NCI-H446 treated with DMSO at 0.1 percent for 48 hours (cell line): ENCODE measurements around the gene OSCP1.

ENCODE experiments used
- DNase-seq: peaks from one replicate; lab custom pipeline; 2025; lab: John Stamatoyannopoulos, UW

The OSCP1 gene

GRCh38 chr1:36401602-36402503, 48.4 kb downstream of the OSCP1 start:
- DNase-seq: no peak

- no peak for DNase-seq
Observed at GRCh38 chr1:36400825-36401601, 49.2 kb downstream of the OSCP1 start.

- no peak for DNase-seq
Observed at GRCh38 chr1:36400514-36400824, 49.8 kb downstream of the OSCP1 start.

DNA sequence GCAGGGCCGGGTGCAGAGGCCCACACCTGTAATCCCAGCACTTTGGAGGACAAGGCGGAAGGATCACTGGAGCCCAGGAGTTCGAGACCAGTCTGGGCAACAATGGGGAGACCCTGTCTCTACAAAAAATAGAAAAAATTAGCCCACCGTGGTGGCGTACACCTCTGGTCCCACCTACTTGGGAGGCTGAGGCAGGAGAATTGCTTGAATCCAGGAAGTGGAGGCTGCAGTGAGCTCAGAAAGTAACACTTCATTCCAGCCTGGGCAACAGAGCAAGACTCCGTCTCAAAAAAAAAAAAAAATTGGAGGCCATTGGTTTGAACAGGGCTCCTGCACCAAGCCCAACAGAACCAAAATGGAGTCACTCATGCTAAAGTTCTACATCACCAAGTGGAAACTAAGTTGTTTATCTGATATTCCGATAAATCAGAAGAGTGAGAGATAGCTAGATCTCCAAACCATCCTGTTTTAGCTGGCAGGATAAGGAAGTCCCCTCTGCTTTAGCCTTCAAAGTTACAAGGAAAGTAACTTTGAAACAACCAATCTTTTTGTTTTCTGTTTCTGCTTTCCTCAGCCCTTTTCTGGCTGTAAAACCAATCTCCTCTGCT, 51.8 kb downstream of the OSCP1 start:
- no peak for DNase-seq

DNA sequence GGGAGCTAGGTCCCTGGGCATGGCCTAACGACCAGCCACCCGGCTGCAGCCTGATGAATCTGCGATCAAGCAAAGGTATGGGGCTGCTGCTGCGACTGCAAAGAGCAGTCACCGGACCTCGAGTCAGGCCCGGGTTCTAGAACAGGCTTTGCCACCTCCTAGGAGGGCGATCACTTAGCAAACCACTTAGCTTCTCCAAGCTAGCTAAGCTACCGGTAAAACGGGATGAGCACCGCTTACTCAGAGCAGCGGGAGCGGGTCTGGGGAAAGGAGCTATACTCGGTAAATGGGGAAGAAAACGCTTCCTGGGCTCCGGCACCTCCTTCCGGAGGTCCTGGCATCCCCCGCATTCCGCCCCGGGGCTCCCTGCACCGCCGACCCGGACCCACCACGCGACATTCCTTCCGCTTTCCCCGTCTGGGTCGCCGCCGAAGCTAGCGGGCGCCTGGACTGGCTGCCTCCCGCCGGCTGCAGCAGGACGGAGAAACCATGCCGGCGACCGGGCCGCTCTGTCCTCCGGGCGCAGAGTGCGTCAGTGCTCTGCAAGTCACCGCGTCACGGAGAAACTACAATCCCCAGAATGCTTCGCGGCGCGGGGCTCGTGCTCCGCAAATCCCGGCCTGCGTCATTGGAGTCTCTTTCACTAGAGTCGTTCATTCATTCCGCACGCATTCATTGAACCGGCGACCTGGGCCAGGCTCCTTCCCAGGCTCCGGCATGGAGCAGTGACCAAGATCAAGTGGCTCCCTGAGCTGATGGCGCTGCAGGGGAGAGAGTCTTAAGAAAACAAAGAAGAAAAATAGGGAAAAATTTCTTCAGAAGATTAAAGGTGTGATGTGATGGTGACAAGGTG, 52.6 kb downstream of the OSCP1 start, which contains the start of gene LSM10:
LSM10 (minus strand) TSS at position 531 of the 853 bp plus-strand sequence. CDS start 3,779 bp downstream, outside the sequence.
- DNase-seq: peak; percentile 85

GRCh38 chr1:36397083-36397377, 53.2 kb downstream of the OSCP1 start:
- no peak for DNase-seq

DNA sequence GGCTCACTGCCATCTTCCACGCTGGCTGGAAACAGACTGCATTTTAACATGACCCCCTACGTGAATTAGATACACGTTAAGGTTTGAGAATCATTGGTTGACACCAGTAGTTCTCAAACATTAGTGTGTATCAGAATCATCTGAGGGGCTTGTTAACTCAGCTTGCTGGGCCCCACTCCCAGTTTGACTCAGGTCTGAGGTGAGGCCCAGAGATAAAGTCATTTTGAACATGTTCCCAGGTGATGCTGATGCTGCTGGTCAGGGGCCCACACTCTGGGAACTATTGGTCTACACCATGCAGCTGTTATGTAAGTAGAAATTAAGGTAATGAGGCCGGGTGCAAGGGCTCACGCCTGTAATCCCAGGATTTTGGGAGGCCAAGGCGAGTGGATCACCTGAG, 53.9 kb downstream of the OSCP1 start:
- no peak for DNase-seq

DNA sequence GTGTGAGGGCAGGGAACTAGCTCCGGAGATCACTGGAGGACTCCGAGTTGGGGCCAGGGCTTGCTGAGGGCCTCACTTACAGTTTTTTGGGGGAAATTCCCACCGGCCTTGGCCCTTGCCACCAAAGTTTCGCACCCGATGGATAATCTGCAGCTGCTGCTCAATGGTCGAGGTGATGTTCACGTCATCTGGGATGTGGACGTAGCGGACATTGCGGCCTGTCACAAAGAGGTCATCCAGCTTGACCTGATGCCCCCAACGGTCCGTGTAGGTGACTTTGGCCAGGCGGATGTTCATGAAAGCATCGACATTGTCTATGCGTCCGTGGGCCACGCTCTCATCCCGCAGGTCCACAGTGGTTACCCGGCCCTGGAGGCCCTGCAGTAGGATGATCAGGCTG, 56.6 kb downstream of the OSCP1 start:
- no peak for DNase-seq

- DNase-seq: no peak
Observed at GRCh38 chr1:36392836-36393235, 57.4 kb downstream of the OSCP1 start.

DNA sequence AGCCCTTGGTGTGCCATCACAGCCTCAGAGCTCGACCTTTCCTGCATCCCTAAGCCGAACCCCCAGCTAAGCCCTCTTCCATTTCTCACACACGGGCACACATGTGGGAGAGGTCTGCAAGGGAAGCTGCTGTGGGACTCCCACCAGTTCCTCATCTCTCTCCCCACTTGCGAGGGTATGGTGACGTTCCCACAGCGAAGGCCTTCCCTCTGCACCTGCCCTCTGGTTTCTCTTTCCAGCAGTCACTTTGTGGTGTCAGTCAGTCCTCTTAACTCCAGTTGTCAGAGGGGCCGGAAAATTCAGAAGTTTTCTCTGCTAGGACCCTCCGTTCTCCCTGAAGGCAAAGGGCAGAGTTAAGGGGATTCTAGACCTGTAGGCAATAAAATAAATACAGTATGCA, 59.0 kb downstream of the OSCP1 start:
- DNase-seq: no peak

- DNase-seq: no peak
Observed at GRCh38 chr1:36390411-36390810, 59.8 kb downstream of the OSCP1 start.

DNA sequence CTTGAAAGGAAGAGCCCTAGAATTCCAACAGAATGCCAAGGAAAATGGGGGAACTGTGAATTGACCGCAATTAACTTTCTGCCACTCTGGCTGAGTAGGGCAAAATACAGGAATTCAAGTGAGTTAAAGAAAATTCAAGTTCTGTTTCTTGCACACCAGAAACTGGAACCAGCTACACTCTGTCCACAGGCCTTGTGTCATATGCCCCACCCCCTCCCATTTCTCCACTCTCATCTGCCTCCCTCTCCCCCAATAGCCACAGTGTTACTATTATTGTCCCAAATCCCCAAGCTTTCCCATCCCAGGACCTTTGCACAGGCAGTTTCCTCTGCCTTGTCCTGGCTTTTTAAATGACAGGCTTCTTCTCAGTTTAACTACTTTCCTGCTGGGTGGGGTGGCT, 60.3 kb downstream of the OSCP1 start:
- DNase-seq: no peak

GRCh38 chr1:36389261-36389660, 61.0 kb downstream of the OSCP1 start:
- DNase-seq: no peak

DNA sequence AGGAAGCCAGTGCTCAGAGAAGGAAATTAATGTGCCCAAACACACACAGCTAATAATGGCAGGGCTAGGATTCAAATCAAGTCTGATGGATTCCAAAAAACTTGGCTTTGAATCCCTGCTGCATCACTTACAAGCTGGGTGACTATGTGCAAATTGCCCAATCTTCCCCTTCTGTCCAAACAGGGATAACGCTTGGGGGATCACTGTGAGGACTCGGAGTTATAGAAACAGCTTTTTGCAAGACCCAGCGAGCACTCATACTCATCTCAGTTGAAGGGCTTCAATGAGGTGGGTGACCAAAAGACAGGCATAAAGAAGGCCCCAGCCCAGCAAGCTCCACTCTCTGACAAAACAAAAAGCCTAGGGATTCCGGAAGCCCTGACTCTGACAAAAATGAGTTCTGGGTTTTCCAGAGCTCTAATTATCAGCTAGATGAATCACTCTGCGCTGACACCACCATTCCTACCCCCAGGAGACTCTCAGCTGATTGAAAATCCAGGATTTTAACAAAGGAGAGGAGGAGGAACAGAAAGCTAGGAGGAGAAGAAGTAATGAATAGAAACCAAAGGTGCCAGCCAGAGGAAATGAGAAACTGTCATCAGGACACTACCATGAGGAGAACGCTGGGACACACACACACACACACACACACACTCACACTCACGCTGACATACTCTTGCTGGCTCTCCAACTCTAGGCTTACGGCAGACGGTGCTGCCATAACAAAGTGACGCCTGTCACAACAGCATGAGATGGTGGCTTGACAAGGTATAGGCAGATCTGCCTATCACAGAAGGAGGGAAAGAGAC, 62.9 kb downstream of the OSCP1 start:
- peak; percentile 16 for DNase-seq

GRCh38 chr1:36386265-36387140, 63.7 kb downstream of the OSCP1 start:
- peak; percentile 97 for DNase-seq

GRCh38 chr1:36385410-36386264, 64.6 kb downstream of the OSCP1 start, which contains the start of gene STK40:
Gene STK40 (minus strand): TSS chr1:36385924. CDS start chr1:36361332, 24,592 bp downstream.
- DNase-seq: peak; percentile 99

GRCh38 chr1:36384542-36385409, 65.5 kb downstream of the OSCP1 start:
- no peak for DNase-seq

DNA sequence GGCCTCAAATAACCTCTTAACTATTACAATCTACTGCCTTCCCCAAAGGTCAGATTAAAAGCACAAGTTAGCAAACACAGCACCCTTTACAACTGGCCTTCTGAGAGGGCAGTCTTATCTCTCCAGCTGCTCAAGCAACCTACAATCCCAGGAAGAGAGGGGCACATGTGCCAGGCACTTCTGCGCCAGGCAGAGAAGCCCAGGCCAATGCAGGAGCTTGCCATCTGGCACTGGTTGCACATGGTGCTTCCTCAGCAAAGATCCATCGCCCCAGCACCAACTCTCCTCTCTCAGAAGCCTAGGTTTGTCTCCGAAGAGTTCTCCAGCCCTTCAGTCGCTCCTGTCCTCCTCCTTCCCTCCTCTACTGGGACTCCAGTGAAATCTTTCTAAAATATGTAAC, 67.0 kb downstream of the OSCP1 start:
- peak; percentile 25 for DNase-seq
